ENCODE results near the gene CDKAL1.
"Not testable (repeated sequence)": the region's sequence is repeated elsewhere in the genome, so short reads cannot be mapped to it uniquely, and the experiment has no call there.

The CDKAL1 gene

DNA sequence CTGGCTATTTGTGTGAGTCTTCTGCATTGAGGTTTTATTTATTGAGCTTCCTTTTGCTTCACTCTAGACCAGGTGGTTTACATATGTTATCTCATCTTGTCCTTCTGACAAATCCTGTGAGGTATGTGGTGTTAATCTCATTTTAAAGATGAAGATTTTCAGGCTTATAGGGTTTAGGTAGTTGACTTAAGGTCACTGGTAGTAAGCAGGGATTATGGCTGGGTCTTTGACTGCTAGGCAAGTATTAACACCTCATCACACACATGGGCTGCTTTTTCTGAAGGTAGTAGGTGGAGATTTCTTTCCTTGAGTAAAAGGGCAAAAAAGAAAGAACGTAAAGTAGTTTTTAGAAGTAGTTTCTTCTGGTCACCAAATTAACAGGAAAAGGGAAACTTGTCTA lies 72.6 kb downstream of the CDKAL1 start:
- no peaks in the 10 kb centered on the region for H3K9me3 ChIP-seq (replicated peaks; ENCODE audit: insufficient read depth, low read length)
- no peaks in the 10 kb centered on the region for H4K20me1 ChIP-seq (ENCODE audit: insufficient read depth, low read length)
- no peak for DNase-seq
- no peak overlapping the region for H2AFZ ChIP-seq (ENCODE audit: low read length)
- H3K27me3 ChIP-seq (replicated peaks; ENCODE audit: insufficient read depth, low read length) = no peaks in the 10 kb centered on the region
- no peak overlapping the region for H3K9ac ChIP-seq (ENCODE audit: low read length)
- TF ChIP-seq, protein P1, sequence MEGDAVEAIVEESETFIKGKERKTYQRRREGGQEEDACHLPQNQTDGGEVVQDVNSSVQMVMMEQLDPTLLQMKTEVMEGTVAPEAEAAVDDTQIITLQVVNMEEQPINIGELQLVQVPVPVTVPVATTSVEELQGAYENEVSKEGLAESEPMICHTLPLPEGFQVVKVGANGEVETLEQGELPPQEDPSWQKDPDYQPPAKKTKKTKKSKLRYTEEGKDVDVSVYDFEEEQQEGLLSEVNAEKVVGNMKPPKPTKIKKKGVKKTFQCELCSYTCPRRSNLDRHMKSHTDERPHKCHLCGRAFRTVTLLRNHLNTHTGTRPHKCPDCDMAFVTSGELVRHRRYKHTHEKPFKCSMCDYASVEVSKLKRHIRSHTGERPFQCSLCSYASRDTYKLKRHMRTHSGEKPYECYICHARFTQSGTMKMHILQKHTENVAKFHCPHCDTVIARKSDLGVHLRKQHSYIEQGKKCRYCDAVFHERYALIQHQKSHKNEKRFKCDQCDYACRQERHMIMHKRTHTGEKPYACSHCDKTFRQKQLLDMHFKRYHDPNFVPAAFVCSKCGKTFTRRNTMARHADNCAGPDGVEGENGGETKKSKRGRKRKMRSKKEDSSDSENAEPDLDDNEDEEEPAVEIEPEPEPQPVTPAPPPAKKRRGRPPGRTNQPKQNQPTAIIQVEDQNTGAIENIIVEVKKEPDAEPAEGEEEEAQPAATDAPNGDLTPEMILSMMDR (IDR thresholded peaks at IDR 0.05; ENCODE audit: low read length) = no peak
- TF ChIP-seq EZH2 (optimal IDR thresholded peaks at IDR 0.05; ENCODE audit: low read depth, low read length) (no peak), EZH2phosphoT487 (IDR thresholded peaks at IDR 0.05; ENCODE audit: low read length) (no peak)
- no peaks in the 10 kb centered on the region for H3K9me2 ChIP-seq (replicated peaks; ENCODE audit: insufficient read depth, low read length)
- H3K27ac ChIP-seq (ENCODE audit: low read length) = no peak overlapping the region
- no peak overlapping the region for H3K4me2 ChIP-seq (ENCODE audit: low read depth, low read length)
- no peaks in the 10 kb centered on the region for H3K36me3 ChIP-seq (replicated peaks; ENCODE audit: insufficient read depth, low read length)
- no peaks in the 10 kb centered on the region for H3K4me1 ChIP-seq (ENCODE audit: low read length)
- H3F3A ChIP-seq (ENCODE audit: insufficient read depth, low read length) = no peaks in the 10 kb centered on the region
- no peaks in the 10 kb centered on the region for H3K79me2 ChIP-seq (ENCODE audit: low read length)
- H3K4me3 ChIP-seq (ENCODE audit: low read length) = no peak overlapping the region

DNA sequence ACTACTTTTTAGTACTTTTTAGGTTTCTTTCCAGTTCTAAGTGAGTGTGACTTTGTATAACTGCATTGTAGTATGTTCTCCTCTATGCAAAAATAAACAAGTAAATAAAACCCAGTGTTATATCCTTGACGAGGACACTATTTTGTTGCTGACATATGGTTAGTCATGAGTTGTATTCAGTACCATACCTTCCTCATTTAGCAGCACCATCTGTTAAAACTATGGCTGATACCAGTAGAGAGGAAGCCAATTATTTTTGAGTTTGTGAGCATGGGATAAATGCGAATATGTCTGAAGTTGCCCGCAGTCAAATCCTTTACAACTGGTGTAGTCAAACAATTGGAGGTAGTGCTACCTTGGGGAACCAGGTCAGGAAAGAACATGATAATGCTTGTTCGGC lies 74.1 kb downstream of the CDKAL1 start:
- Histone ChIP-seq H3K27me3 (replicated peaks; ENCODE audit: insufficient read depth, low read length) (no peaks in the 10 kb centered on the region), H4K20me1 (ENCODE audit: insufficient read depth, low read length) (no peaks in the 10 kb centered on the region), H3K27ac (ENCODE audit: low read length) (no peak overlapping the region), H3K4me3 (ENCODE audit: low read length) (no peak overlapping the region), H3K4me2 (ENCODE audit: low read depth, low read length) (no peak overlapping the region), H3K9me3 (replicated peaks; ENCODE audit: insufficient read depth, low read length) (no peaks in the 10 kb centered on the region), H3K36me3 (replicated peaks; ENCODE audit: insufficient read depth, low read length) (no peaks in the 10 kb centered on the region), H3K79me2 (ENCODE audit: low read length) (no peaks in the 10 kb centered on the region), H3K9me2 (replicated peaks; ENCODE audit: insufficient read depth, low read length) (no peaks in the 10 kb centered on the region), H2AFZ (ENCODE audit: low read length) (no peak overlapping the region), H3K9ac (ENCODE audit: low read length) (no peak overlapping the region), H3K4me1 (ENCODE audit: low read length) (no peaks in the 10 kb centered on the region), H3F3A (ENCODE audit: insufficient read depth, low read length) (no peaks in the 10 kb centered on the region)
- DNase-seq = no peak
- TF ChIP-seq EZH2 (optimal IDR thresholded peaks at IDR 0.05; ENCODE audit: low read depth, low read length) = no peak
- TF ChIP-seq EZH2phosphoT487 (IDR thresholded peaks at IDR 0.05; ENCODE audit: low read length) = no peak
- TF ChIP-seq, protein P1 (IDR thresholded peaks at IDR 0.05; ENCODE audit: low read length) = no peak

DNA sequence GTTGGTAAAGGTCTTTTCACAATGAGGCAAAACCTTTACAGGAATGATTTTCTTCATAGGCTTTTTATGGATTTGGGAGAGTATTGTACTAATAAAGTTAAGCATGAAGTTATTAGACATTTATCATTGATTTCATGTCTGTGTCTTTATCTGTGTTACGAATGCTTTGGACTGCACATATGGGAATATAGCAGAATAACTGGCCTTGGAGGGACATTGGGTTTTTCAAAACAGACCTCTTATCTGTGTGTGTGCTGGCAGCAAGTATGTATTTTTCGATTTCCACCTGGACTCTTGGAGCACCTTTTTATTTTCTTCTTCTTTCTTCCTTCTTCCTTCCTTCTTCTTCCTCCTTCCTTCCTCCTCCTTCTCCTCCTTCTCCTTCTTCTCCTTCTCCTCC lies 74.6 kb downstream of the CDKAL1 start:
- Histone ChIP-seq H2AFZ (ENCODE audit: low read length) (no peak overlapping the region), H3K4me1 (ENCODE audit: low read length) (no peaks in the 10 kb centered on the region), H4K20me1 (ENCODE audit: insufficient read depth, low read length) (no peaks in the 10 kb centered on the region), H3K27me3 (replicated peaks; ENCODE audit: insufficient read depth, low read length) (no peaks in the 10 kb centered on the region), H3K9me3 (replicated peaks; ENCODE audit: insufficient read depth, low read length) (no peaks in the 10 kb centered on the region), H3K9me2 (replicated peaks; ENCODE audit: insufficient read depth, low read length) (no peaks in the 10 kb centered on the region), H3K4me3 (ENCODE audit: low read length) (no peak overlapping the region), H3K9ac (ENCODE audit: low read length) (no peak overlapping the region), H3K4me2 (ENCODE audit: low read depth, low read length) (no peak overlapping the region), H3K36me3 (replicated peaks; ENCODE audit: insufficient read depth, low read length) (no peaks in the 10 kb centered on the region), H3F3A (ENCODE audit: insufficient read depth, low read length) (no peaks in the 10 kb centered on the region), H3K27ac (ENCODE audit: low read length) (no peak overlapping the region), H3K79me2 (ENCODE audit: low read length) (no peaks in the 10 kb centered on the region)
- no peak for DNase-seq
- TF ChIP-seq EZH2 (optimal IDR thresholded peaks at IDR 0.05; ENCODE audit: low read depth, low read length) (no peak), EZH2phosphoT487 (IDR thresholded peaks at IDR 0.05; ENCODE audit: low read length) (no peak)
- TF ChIP-seq, protein P1 (IDR thresholded peaks at IDR 0.05; ENCODE audit: low read length) = no peak

DNA sequence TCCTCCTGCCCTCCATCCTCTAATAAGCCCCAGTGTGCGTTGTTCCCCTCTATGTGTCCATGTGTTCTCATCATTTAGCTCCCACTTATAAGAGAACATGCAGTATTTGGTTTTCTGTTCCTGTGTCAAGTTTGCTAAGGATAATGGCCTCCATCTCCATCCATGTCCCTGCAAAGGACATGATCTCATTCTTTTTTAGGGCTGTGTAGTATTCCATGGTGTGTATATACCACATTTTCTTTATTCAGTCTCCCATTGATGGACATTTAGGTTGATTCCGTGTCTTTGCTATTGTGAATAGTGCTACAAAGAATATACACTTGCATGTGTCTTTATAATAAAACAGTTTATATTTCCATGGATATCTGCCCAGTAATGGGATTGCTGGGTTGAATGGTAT lies 75.7 kb downstream of the CDKAL1 start:
- H3K36me3 ChIP-seq (replicated peaks; ENCODE audit: insufficient read depth, low read length); H3K27me3 ChIP-seq (replicated peaks; ENCODE audit: insufficient read depth, low read length); H3K4me1 ChIP-seq (ENCODE audit: low read length); H3F3A ChIP-seq (ENCODE audit: insufficient read depth, low read length); H3K9ac ChIP-seq (ENCODE audit: low read length); H3K4me3 ChIP-seq (ENCODE audit: low read length); H3K27ac ChIP-seq (ENCODE audit: low read length); H3K9me3 ChIP-seq (replicated peaks; ENCODE audit: insufficient read depth, low read length); H3K79me2 ChIP-seq (ENCODE audit: low read length); H3K4me2 ChIP-seq (ENCODE audit: low read depth, low read length); H2AFZ ChIP-seq (ENCODE audit: low read length); H4K20me1 ChIP-seq (ENCODE audit: insufficient read depth, low read length); DNase-seq; H3K9me2 ChIP-seq (replicated peaks; ENCODE audit: insufficient read depth, low read length): not testable (repeated sequence)
